NT2/D1 (cell line): ENCODE measurements around the gene XPO6.
"Not testable (repeated sequence)": the region's sequence is repeated elsewhere in the genome, so short reads cannot be mapped to it uniquely, and the experiment has no call there.

ENCODE experiments used
- DNase-seq: peaks from one replicate; pipeline ENCODE4 v3.0.0-alpha.2; 2011; ENCODE audit warnings: low read depth, low spot score
- H3K27me3 ChIP-seq: 2 replicates; pipeline ENCODE4 v1.6.0; 2011; ENCODE audit warnings: mild to moderate bottlenecking; ENCODE audit not compliant: insufficient read length, insufficient read depth
- H3K36me3 ChIP-seq: 2 replicates; pipeline ENCODE4 v1.6.1; 2011; ENCODE audit warnings: mild to moderate bottlenecking, low read length, mixed read lengths; ENCODE audit not compliant: insufficient read depth, insufficient read length
- H3K4me1 ChIP-seq: 2 replicates; pipeline ENCODE4 v1.5.1; 2011; ENCODE audit not compliant: insufficient read depth, insufficient read length
- H3K4me3 ChIP-seq: 2 replicates; pipeline ENCODE4 v1.5.1; 2011; ENCODE audit warnings: low read depth; ENCODE audit not compliant: insufficient read length
- H3K9ac ChIP-seq: 2 replicates; pipeline ENCODE4 v1.6.0; 2011; ENCODE audit warnings: low read depth; ENCODE audit not compliant: insufficient read length
- H3K9me3 ChIP-seq: 2 replicates; pipeline ENCODE4 v1.5.1; 2011; ENCODE audit warnings: mild to moderate bottlenecking, low read length; ENCODE audit not compliant: insufficient read depth
- SUZ12 ChIP-seq: IDR thresholded peaks from 2 replicates; pipeline ENCODE4 v1.6.1; 2011; ENCODE audit not compliant: insufficient read length, insufficient read depth; ENCODE audit errors: extremely low read depth
- YY1 ChIP-seq: IDR thresholded peaks from 2 replicates; pipeline ENCODE4 v1.6.1; 2011; ENCODE audit not compliant: insufficient read length, insufficient read depth
- ZNF274 ChIP-seq: IDR thresholded peaks from 2 replicates; pipeline ENCODE4 v1.6.1; 2011; ENCODE audit warnings: mild to moderate bottlenecking, low read depth, low read length

Gene XPO6

DNA sequence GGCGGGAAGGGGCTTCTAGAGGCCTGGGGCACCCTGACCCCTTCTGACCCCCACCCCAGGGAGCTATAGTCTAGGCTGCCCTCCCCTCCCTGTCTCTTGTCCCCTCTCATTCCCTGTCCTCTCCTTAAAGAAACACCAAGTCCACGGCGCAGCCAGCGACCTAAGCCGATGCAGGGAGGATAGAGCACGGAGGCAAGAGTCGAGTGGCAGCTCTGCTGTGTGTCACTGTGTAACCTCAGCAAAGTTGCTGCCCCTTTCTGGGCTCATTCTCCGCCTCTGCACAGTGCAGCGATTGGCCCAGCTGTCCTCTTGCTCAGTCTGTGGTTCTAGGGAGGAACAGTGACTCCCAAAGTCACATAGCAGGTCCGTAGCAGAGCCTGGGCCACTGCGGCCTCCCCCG is 44.1 kb upstream of the XPO6 start:
- no peaks in the 10 kb centered on the region for H3K36me3 ChIP-seq
- TF ChIP-seq YY1: no peak
- no peak for TF ChIP-seq ZNF274
- TF ChIP-seq SUZ12: no peak
- DNase-seq: no peak
- H3K9me3 ChIP-seq: peaks cover 10% of the 10 kb centered on the region; the same call in 1 of the 2 replicates
- H3K4me1 ChIP-seq: peaks cover 22% of the 10 kb centered on the region
- no peak overlapping the region for H3K9ac ChIP-seq
- H3K27me3 ChIP-seq: no peaks in the 10 kb centered on the region
- H3K4me3 ChIP-seq: no peak overlapping the region

GRCh38 chr16:28254158-28254557 is 42.4 kb upstream of the XPO6 start:
- TF ChIP-seq ZNF274 (no peak), SUZ12 (no peak), YY1 (no peak)
- no peak overlapping the region for H3K4me3 ChIP-seq

GRCh38 chr16:28250999-28251398 is 39.2 kb upstream of the XPO6 start:
- Histone ChIP-seq H3K27me3 (no peaks in the 10 kb centered on the region), H3K4me1 (no peaks in the 10 kb centered on the region), H3K4me3 (no peak overlapping the region), H3K36me3 (no peaks in the 10 kb centered on the region), H3K9ac (no peak overlapping the region), H3K9me3 (peaks cover 10% of the 10 kb centered on the region; the same call in 1 of the 2 replicates)
- DNase-seq: no peak
- no peak for TF ChIP-seq ZNF274
- no peak for TF ChIP-seq SUZ12
- no peak for TF ChIP-seq YY1

More at GRCh38 chr16:28254158-28254557, 42.4 kb upstream of the XPO6 start:
- Histone ChIP-seq H3K4me1 (peaks cover 8% of the 10 kb centered on the region), H3K36me3 (no peaks in the 10 kb centered on the region), H3K27me3 (no peaks in the 10 kb centered on the region), H3K9ac (no peak overlapping the region), H3K9me3 (peaks cover 10% of the 10 kb centered on the region; the same call in 1 of the 2 replicates)
- DNase-seq: no peak

DNA sequence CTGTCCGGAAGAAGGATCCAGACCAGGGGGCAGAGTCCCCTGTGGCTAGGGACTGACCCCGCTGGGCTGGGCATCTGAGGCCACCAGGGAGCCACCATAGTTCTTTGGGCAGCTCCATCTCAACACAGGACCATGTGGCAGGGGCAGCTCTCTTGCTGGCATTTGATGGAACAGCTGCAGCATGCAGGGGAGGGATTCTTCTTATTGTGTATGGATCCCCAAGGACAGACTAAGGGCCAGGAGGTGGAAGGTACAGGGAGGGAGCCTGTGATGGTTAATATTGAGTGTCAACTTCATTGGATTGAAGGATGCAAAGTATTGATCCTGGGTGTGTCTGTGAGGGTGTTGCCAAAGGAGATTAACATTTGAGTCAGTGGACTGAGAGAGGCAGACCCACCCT is 37.7 kb upstream of the XPO6 start:
- not testable (repeated sequence) for H3K36me3 ChIP-seq, H3K27me3 ChIP-seq, H3K9ac ChIP-seq, DNase-seq, H3K4me3 ChIP-seq, H3K4me1 ChIP-seq
- H3K9me3 ChIP-seq: peaks cover 10% of the 10 kb centered on the region; the same call in 1 of the 2 replicates

- DNase-seq: no peak
- peaks cover 7% of the 10 kb centered on the region; the same call in 1 of the 2 replicates for H3K9me3 ChIP-seq
- peaks cover 5% of the 10 kb centered on the region for H3K4me1 ChIP-seq
- TF ChIP-seq ZNF274 (no peak), SUZ12 (no peak), YY1 (no peak)
- H3K36me3 ChIP-seq: no peaks in the 10 kb centered on the region
- H3K27me3 ChIP-seq: no peaks in the 10 kb centered on the region
- H3K9ac ChIP-seq: no peak overlapping the region
- no peak overlapping the region for H3K4me3 ChIP-seq
These were observed 30.2 kb upstream of the XPO6 start for GRCh38 chr16:28241924-28242323.

DNA sequence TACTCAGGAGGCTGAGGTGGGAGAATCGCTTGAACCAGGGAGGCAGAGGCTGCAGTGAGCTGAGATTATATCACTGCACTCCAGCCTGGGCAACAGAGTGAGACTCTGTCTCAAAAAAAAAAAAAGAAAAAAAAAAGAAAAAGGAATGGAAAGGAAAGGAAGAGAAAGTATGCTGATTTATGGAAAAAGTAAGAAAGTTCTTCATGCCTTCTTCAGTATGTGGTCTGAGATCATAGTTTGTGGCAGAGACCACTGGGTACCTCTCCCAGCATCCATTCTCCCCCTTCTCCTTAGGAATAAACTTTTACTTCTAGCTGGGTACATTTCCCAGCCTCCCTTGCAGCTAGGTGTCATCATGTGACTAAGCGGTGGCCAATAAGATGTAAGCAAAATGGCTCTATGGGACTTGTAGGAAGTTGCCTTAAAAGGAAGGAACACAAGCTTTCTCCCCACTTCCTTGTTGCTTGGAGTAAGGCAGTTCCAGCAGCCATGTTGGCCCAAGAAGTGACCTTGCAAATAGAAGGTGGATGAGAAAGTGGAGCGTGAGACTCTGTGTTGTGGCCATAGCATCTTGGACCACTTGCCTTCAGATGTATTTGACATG is 26.1 kb upstream of the XPO6 start:
- no peak overlapping the region for H3K4me3 ChIP-seq
- no peak for DNase-seq
- no peak for TF ChIP-seq SUZ12
- no peak for TF ChIP-seq ZNF274
- TF ChIP-seq YY1: no peak

GRCh38 chr16:28231763-28232162 is 20.0 kb upstream of the XPO6 start:
- H3K9ac ChIP-seq: no peak overlapping the region
- no peaks in the 10 kb centered on the region for H3K4me1 ChIP-seq
- no peak overlapping the region for H3K4me3 ChIP-seq
- H3K27me3 ChIP-seq: no peaks in the 10 kb centered on the region
- no peaks in the 10 kb centered on the region for H3K36me3 ChIP-seq
- no peak for DNase-seq
- H3K9me3 ChIP-seq: no peaks in the 10 kb centered on the region
- TF ChIP-seq ZNF274 (no peak), SUZ12 (no peak), YY1 (no peak)

More for the DNA sequence above, 26.1 kb upstream of the XPO6 start:
- Histone ChIP-seq H3K27me3 (no peaks in the 10 kb centered on the region), H3K9ac (no peak overlapping the region), H3K9me3 (peaks cover 7% of the 10 kb centered on the region; the same call in 1 of the 2 replicates), H3K36me3 (no peaks in the 10 kb centered on the region), H3K4me1 (peaks cover 5% of the 10 kb centered on the region)

GRCh38 chr16:28223909-28224308 is 12.1 kb upstream of the XPO6 start:
- H3K9ac ChIP-seq, H3K27me3 ChIP-seq, H3K4me1 ChIP-seq, DNase-seq, H3K4me3 ChIP-seq, H3K9me3 ChIP-seq, H3K36me3 ChIP-seq: not testable (repeated sequence)

- not testable (repeated sequence) for H3K4me3 ChIP-seq, H3K4me1 ChIP-seq, H3K36me3 ChIP-seq, H3K27me3 ChIP-seq, DNase-seq, H3K9ac ChIP-seq, H3K9me3 ChIP-seq
These were observed 8.0 kb upstream of the XPO6 start for GRCh38 chr16:28219777-28220176.
